ENCODE results near the gene MAST1. TPM values are rescaled to one million over a fixed set of nuclear protein-coding genes. Genes with fewer than 3 reads are reported as not detected.

Gene MAST1
- total and polyA plus RNA-seq, 8 donors = 0.43 to 33.9 (median 1.3) TPM; not detected in 1

DNA sequence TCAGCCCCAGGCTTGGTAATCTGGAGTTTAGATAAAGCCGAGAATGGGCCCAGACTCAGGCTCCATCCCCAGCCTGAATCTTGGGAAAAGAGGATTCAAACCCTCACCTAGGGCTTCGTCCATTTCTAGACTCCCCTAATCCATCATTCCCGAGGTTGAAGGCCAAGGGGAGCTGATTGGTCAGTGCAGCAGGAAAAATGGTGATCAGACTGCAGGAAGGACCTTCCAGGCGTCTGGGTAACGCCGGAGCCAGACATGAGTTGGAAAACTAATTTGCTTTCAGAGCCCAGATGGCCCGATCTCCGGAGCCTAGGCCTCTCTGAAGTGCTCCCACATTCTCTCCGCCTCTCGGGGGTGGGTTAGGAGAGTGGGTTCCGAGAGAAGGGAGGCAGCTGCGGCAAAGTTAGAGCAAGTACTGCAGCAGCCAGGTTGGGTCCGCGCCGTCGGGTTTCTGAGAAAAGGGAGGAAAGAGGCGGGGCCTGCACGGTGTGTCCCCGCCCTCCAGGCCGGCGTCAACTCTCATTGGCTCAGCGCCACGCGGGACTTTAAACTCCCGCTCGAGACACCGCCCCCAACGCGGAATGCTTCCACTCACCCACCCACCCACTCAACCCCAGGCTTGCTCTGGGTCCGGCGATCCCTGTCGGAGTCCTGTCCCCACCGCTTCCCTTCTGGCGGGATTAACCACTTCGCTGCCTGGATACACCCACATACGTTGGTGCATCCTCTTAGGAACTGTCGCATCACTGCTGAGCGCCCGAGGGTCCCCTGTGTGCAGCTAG is 3.1 kb upstream of the MAST1 start:
- no peak overlapping the region for H3K4me3 ChIP-seq
- H3K36me3 ChIP-seq = no peaks in the 10 kb centered on the region
- H3K9me3 ChIP-seq = no peaks in the 10 kb centered on the region
- H3K4me1 ChIP-seq = peaks cover 24 to 55% (median 48%) of the 10 kb centered on the region in 4 donors
- H3K27me3 ChIP-seq = peaks cover 41 to 100% (median 94%) of the 10 kb centered on the region in 3 donors
- DNase-seq = peak; percentile 40 to 66
- TF ChIP-seq EP300 (IDR thresholded peaks at IDR 0.05) = no peak
- TF ChIP-seq, protein P1, sequence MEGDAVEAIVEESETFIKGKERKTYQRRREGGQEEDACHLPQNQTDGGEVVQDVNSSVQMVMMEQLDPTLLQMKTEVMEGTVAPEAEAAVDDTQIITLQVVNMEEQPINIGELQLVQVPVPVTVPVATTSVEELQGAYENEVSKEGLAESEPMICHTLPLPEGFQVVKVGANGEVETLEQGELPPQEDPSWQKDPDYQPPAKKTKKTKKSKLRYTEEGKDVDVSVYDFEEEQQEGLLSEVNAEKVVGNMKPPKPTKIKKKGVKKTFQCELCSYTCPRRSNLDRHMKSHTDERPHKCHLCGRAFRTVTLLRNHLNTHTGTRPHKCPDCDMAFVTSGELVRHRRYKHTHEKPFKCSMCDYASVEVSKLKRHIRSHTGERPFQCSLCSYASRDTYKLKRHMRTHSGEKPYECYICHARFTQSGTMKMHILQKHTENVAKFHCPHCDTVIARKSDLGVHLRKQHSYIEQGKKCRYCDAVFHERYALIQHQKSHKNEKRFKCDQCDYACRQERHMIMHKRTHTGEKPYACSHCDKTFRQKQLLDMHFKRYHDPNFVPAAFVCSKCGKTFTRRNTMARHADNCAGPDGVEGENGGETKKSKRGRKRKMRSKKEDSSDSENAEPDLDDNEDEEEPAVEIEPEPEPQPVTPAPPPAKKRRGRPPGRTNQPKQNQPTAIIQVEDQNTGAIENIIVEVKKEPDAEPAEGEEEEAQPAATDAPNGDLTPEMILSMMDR (IDR thresholded peaks at IDR 0.05) = no peak
- TF ChIP-seq POLR2AphosphoS5 (IDR thresholded peaks at IDR 0.05) = no peak
- no peak for TF ChIP-seq POLR2A (IDR thresholded peaks at IDR 0.05)
- WGBS, 5 donors = 7 to 9% (median 9%) methylated on average over 38 to 39 of the region's 39 CpGs
- intact Hi-C loops (cut with DNase I; ENCODE audit: low total_unique reads) = no loop called here
- no peak overlapping the region for H3K27ac ChIP-seq

DNA sequence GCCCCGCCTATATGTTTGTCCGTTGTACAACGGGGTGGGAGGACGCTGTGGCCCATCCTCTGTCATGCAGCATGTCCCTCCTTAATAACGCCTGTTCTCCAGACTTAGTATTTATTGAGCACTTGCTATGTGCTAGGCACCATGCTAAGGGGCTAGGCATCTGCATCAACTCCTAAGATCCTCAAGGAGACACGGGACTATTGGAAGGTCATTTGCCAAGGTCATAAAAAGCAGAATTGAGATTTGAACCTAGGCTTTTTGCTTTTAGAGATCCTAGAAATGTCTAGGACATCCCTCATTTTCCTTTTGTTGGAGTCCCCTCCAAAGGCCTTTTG is 1.8 kb upstream of the MAST1 start:
- Histone ChIP-seq H3K36me3 (no peaks in the 10 kb centered on the region), H3K4me1 (peaks cover 31 to 67% (median 59%) of the 10 kb centered on the region in 4 donors), H3K27me3 (peaks cover 42 to 100% (median 99%) of the 10 kb centered on the region in 3 donors), H3K9me3 (no peaks in the 10 kb centered on the region), H3K4me3 (no peak overlapping the region), H3K27ac (no peak overlapping the region)
- DNase-seq = no peak
- TF ChIP-seq EP300 (IDR thresholded peaks at IDR 0.05) (no peak), POLR2A (IDR thresholded peaks at IDR 0.05) (no peak), POLR2AphosphoS5 (IDR thresholded peaks at IDR 0.05) (no peak)
- TF ChIP-seq, protein P1 (IDR thresholded peaks at IDR 0.05) = no peak
- 4 to 6% (median 5%) methylated on average over 5 to 6 of the region's 6 CpGs for WGBS, 5 donors
- intact Hi-C loops (cut with DNase I; ENCODE audit: low total_unique reads) = no loop called here

GRCh38 chr19:12837225-12837624 is 1.1 kb upstream of the MAST1 start:
- no peak for DNase-seq
- TF ChIP-seq POLR2AphosphoS5 (IDR thresholded peaks at IDR 0.05) (no peak), EP300 (IDR thresholded peaks at IDR 0.05) (no peak), POLR2A (IDR thresholded peaks at IDR 0.05) (no peak)
- TF ChIP-seq, protein P1 (IDR thresholded peaks at IDR 0.05) = no peak
- Histone ChIP-seq H3K36me3 (no peaks in the 10 kb centered on the region), H3K4me1 (peaks cover 31 to 69% (median 60%) of the 10 kb centered on the region in 4 donors), H3K27ac (no peak overlapping the region), H3K9me3 (no peaks in the 10 kb centered on the region), H3K4me3 (no peak overlapping the region), H3K27me3 (peaks cover 40 to 100% (median 99%) of the 10 kb centered on the region in 3 donors)
- intact Hi-C loops (cut with DNase I; ENCODE audit: low total_unique reads) = no loop called here
- 65 to 75% (median 72%) methylated on average over 4 of the region's 4 CpGs for WGBS, 5 donors

DNA sequence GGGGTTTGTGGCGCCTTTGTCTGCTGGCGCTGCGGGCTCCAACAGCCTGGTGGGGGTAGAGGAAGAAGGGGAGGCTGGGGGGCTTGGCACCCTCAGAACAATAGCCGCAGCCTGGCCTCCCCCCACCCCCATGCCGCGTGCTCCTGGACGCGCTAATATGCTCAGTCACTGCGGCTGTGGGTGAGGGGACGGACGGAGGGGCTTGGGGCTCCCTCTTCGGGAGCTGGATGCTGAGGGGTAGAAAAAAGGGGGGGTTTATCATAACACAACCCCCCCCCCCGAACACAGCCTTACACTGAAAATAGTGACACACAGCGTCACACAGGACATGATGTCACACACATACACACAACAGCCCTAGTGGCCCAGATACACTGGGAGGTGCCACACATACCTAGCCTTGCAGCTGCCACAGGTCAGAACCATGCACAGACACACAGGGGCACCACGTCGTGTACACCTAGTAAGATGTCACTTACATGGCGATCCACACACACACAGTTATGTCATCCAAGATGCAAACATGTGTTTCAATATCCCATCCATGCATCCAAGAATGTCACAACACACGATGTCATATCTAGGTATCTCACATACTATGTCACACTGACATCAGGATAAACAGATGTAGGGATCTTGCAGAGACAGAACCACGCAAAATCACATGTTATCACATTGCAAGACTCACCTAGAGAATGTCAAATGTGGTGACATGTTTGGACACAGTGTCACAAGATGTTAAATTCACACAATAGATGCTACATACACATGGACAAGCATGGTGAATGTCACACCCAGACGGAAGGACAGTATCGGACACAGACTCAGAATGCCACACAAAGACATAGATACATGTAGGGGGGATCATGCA is 806 bp downstream of the MAST1 start:
- H3K36me3 ChIP-seq = no peaks in the 10 kb centered on the region
- WGBS, 5 donors = 17 to 24% (median 20%) methylated on average over 13 to 21 of the region's 21 CpGs
- peaks cover 22 to 50% (median 41%) of the 10 kb centered on the region in 4 donors for H3K4me1 ChIP-seq
- H3K9me3 ChIP-seq = no peaks in the 10 kb centered on the region
- H3K27ac ChIP-seq = no peak overlapping the region
- intact Hi-C loops (cut with DNase I; ENCODE audit: low total_unique reads) = no loop called here
- H3K4me3 ChIP-seq = peak overlapping the region; percentile 33 to 49 (median 37)
- DNase-seq = peak in 1 of 2 donors; percentile 41
- peaks cover 28 to 100% (median 91%) of the 10 kb centered on the region in 3 donors for H3K27me3 ChIP-seq
- TF ChIP-seq, protein P1 (IDR thresholded peaks at IDR 0.05) = no peak
- TF ChIP-seq EP300 (IDR thresholded peaks at IDR 0.05) = no peak
- TF ChIP-seq POLR2AphosphoS5 (IDR thresholded peaks at IDR 0.05) = no peak
- TF ChIP-seq POLR2A (IDR thresholded peaks at IDR 0.05) = no peak

Data from stomach (tissue), 9 donors.